ENCODE data around the gene RUSC1. TPM values are rescaled to one million over a fixed set of nuclear protein-coding genes. Genes with fewer than 3 reads are reported as not detected.

Gene RUSC1
- total and polyA plus RNA-seq, 2 of the 8 experiments (the other 6 are each of a cell fraction or from before 2014, with no cell fraction given), result 54.6 to 90.4 TPM

DNA sequence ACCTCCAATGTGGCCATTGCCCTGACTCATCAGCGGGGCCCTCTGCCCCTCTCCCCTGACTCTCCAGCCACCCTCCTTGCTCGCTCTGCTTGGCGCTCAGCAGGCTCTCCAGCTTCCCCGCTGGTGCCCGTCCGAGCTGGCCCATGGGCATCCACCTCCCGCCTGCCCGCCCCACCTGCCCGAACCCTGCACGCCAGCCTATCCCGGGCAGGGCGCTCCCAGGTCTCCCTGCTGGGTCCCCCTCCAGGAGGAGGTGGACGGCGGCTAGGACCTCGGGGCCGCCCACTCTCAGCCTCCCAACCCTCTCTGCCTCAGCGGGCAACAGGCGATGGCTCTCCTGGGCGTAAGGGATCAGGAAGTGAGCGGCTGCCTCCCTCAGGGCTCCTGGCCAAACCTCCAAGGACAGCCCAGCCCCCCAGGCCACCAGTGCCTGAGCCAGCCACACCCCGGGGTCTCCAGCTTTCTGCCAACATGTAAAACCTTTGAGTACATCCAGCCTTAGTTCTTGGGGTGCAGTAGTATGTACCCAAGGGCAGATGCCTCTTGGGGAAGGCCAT is 32.6 kb upstream of the RUSC1 start:
- WGBS, 2 experiments (ENCODE audit: extremely low coverage in 1 of 2, insufficient coverage in 1 of 2, insufficient read length in 1 of 2, insufficient replicate concordance in 2 of 2, low coverage in 1 of 2, low lambda C conversion rate in 2 of 2, missing lambda C conversion rate in 1 of 2), result 93% methylated on average over 16 of the region's 21 CpGs; no CpG with 5 or more reads in 1 of the 2 experiments
- no peak for TF ChIP-seq BCL11A (IDR thresholded peaks at IDR 0.05; ENCODE audit: low read depth in 2 of 2, low read length in 2 of 2)
- TF ChIP-seq SAP30 (IDR thresholded peaks at IDR 0.05; ENCODE audit: insufficient read depth, insufficient replicate concordance, low read length), result no peak
- no peak for TF ChIP-seq POLR2AphosphoS5 (IDR thresholded peaks at IDR 0.05; ENCODE audit: low read depth, low read length)
- TF ChIP-seq CHD1 (IDR thresholded peaks at IDR 0.05; ENCODE audit: low read depth, low read length), result no peak
- no peak for TF ChIP-seq SRF (IDR thresholded peaks at IDR 0.05; ENCODE audit: low read depth, low read length)
- TF ChIP-seq, protein P1, sequence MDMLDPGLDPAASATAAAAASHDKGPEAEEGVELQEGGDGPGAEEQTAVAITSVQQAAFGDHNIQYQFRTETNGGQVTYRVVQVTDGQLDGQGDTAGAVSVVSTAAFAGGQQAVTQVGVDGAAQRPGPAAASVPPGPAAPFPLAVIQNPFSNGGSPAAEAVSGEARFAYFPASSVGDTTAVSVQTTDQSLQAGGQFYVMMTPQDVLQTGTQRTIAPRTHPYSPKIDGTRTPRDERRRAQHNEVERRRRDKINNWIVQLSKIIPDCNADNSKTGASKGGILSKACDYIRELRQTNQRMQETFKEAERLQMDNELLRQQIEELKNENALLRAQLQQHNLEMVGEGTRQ (IDR thresholded peaks at IDR 0.05; ENCODE audit: low read length), result no peak
- no peak for TF ChIP-seq BRCA1 (IDR thresholded peaks at IDR 0.05; ENCODE audit: low read depth, low read length)
- TF ChIP-seq EZH2 (IDR thresholded peaks at IDR 0.05; ENCODE audit: low read depth, low read length, severe bottlenecking), result no peak
- TF ChIP-seq TEAD4 (IDR thresholded peaks at IDR 0.05; ENCODE audit: low read depth, low read length), result no peak
- TF ChIP-seq FOSL1 (IDR thresholded peaks at IDR 0.05; ENCODE audit: insufficient read depth, low read depth, low read length), result no peak
- no peak for TF ChIP-seq HDAC2 (IDR thresholded peaks at IDR 0.05; ENCODE audit: borderline replicate concordance in 1 of 2, low read depth in 2 of 2, low read length in 2 of 2)
- TF ChIP-seq JUND (IDR thresholded peaks at IDR 0.05; ENCODE audit: low read length), result no peak
- TF ChIP-seq SP4 (IDR thresholded peaks at IDR 0.05; ENCODE audit: low read length), result no peak

More for the DNA sequence above, 32.6 kb upstream of the RUSC1 start:
- Histone ChIP-seq H3K18ac (ENCODE audit: extremely low read depth, low read length) (no peak overlapping the region), H2BK12ac (ENCODE audit: low read depth, low read length) (no peak overlapping the region), H3K23ac (ENCODE audit: insufficient read length) (no peak overlapping the region), H3K56ac (replicated peaks; ENCODE audit: insufficient read length, low read depth, low read length) (no peak overlapping the region), H3K27ac (ENCODE audit: low read depth, low read length) (no peak overlapping the region), H2AFZ (ENCODE audit: low read length) (no peak overlapping the region), H3K4ac (replicated peaks; ENCODE audit: insufficient read length, low read depth, low read length) (no peak overlapping the region), H2BK15ac (ENCODE audit: low read length) (no peak overlapping the region), H3K23me2 (ENCODE audit: low read depth, low read length) (no peaks in the 10 kb centered on the region), H3K27me3 (replicated peaks in 1 of 4; ENCODE audit: control insufficient read depth in 3 of 4, extremely low read depth in 1 of 4, insufficient read depth in 3 of 4, low read length in 3 of 4) (no peaks in the 10 kb centered on the region), H4K91ac (replicated peaks; ENCODE audit: insufficient read length, low read length) (no peak overlapping the region), H3K79me2 (ENCODE audit: control insufficient read depth in 1 of 2, insufficient read depth in 2 of 2, low read length in 2 of 2) (no peaks in the 10 kb centered on the region), H2BK20ac (ENCODE audit: low read length) (no peak overlapping the region), H3K4me2 (ENCODE audit: insufficient read depth in 1 of 2, low read depth in 2 of 2, low read length in 2 of 2) (no peak overlapping the region), H3K4me3 (ENCODE audit: extremely low read depth in 1 of 4, insufficient read depth in 2 of 4, low read depth in 3 of 4, low read length in 4 of 4) (no peak overlapping the region), H2BK5ac (ENCODE audit: low read depth, low read length) (no peak overlapping the region), H3K36me3 (ENCODE audit: control insufficient read depth in 2 of 4, insufficient read depth in 4 of 4, low read length in 3 of 4) (no peaks in the 10 kb centered on the region), H2AK5ac (ENCODE audit: low read depth, low read length) (no peak overlapping the region), H3K14ac (ENCODE audit: insufficient read length) (no peak overlapping the region), H2BK120ac (replicated peaks; ENCODE audit: low read depth, low read length) (no peak overlapping the region), H3K4me1 (replicated peaks in 1 of 4; ENCODE audit: control insufficient read depth in 3 of 4, insufficient read depth in 4 of 4, low read length in 3 of 4) (no peaks in the 10 kb centered on the region), H4K8ac (ENCODE audit: extremely low read depth, insufficient read depth, low read length) (peak overlapping the region; percentile 35; the same call in 1 of the 2 replicates), H3K79me1 (ENCODE audit: low read depth, low read length) (no peaks in the 10 kb centered on the region), H4K5ac (ENCODE audit: insufficient read length, low read depth, low read length) (no peak overlapping the region), H3K9ac (replicated peaks in 1 of 4; ENCODE audit: extremely low read depth in 1 of 4, low read depth in 3 of 4, low read length in 3 of 4) (no peak overlapping the region), H4K20me1 (replicated peaks in 1 of 2; ENCODE audit: control insufficient read depth in 1 of 2, insufficient read depth in 2 of 2, low read length in 2 of 2) (no peaks in the 10 kb centered on the region), H3K9me3 (ENCODE audit: insufficient read depth in 2 of 2, low read depth in 1 of 2, low read length in 1 of 2) (no peaks in the 10 kb centered on the region)
- no peak for FAIRE-seq
- ChIA-PET POLR2A (ENCODE audit: partially characterized antibody) (interaction anchor here (0.5 to 1.8 kb wide), 6 partner anchors 9 to 37 kb away, joined by 3 to 6 read pairs (median 4); partner anchors contain the start of gene SCAMP3), CTCF (ENCODE audit: partially characterized antibody) (interaction anchor here (0.8 to 6.3 kb wide), 3 partner anchors 9 to 19 kb away, joined by 3 to 37 read pairs (median 4); partner anchors contain the start of gene FDPS)
- no peak for DNase-seq (ENCODE audit: low read depth in 1 of 2, low spot score in 2 of 2)
